HG03060 (cell line): ENCODE data around the gene DLD.
"Not testable (repeated sequence)": the region's sequence is repeated elsewhere in the genome, so short reads cannot be mapped to it uniquely, and the experiment has no call there.

Experiments used
- ATAC-seq: cut with Tn5 transposase; IDR thresholded peaks from one replicate; pipeline ENCODE4 v1.9.1; 2021; ENCODE audit warnings: low read depth, moderate number of reproducible peaks; ENCODE audit not compliant: unreplicated experiment

The DLD gene, protein sequence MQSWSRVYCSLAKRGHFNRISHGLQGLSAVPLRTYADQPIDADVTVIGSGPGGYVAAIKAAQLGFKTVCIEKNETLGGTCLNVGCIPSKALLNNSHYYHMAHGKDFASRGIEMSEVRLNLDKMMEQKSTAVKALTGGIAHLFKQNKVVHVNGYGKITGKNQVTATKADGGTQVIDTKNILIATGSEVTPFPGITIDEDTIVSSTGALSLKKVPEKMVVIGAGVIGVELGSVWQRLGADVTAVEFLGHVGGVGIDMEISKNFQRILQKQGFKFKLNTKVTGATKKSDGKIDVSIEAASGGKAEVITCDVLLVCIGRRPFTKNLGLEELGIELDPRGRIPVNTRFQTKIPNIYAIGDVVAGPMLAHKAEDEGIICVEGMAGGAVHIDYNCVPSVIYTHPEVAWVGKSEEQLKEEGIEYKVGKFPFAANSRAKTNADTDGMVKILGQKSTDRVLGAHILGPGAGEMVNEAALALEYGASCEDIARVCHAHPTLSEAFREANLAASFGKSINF

DNA sequence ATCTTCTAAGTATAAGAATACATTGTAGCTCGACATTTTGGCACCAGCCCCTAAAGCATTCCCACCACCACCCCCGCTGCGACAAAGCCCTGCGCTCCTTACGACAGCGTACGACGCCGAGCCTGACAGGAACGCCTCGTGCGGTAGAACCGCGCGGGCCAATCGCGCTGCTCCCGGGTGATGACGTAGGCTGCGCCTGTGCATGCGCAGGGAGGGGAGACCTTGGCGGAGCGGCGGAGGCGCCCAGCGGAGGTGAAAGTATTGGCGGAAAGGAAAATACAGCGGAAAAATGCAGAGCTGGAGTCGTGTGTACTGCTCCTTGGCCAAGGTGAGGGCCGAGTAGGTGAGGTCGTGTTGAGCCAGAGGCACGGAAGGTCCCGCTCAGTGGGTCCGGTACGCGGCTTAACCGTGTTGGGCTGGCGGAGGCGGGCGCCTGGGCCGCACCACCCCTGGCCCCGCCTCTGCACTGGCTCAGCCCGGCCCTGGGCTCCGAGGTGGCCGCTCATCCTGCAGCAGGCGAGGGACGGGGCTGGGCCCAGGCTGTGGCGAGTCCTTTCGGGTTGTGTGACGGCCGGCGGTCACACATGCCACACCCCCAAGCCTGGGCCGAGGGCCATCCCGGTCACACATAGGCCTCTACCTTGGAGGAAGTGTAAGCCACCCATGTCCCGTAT lies at the start of gene DLD:
Gene DLD (plus strand): TSS at position 222 of the 674 bp plus-strand sequence. CDS start 68 bp downstream, at position 290.
- ATAC-seq: peak; percentile 94

DNA sequence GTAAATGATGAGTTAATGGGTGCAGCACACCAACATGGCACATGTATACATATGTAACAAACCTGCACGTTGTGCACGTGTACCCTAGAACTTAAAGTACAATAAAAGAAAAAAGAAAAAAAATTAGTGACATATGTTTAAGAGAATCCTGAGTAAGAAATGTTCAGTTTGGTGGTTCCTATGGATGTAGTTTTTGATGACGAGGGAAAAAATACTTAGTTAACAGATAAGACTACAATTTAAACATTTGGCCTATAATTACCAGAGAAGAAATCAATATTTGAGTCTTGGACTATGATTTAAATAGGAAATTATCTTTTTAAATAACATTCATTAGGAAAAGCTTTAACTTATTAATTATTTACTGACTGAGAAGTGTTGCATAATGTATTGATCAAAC lies 48.8 kb upstream of the DLD start:
- ATAC-seq: no peak

GRCh38 chr7:107843184-107843583 lies 47.8 kb upstream of the DLD start:
- no peak for ATAC-seq

- no peak for ATAC-seq
These were observed 44.7 kb upstream of the DLD start for GRCh38 chr7:107846324-107846723.

- ATAC-seq: no peak
These were observed 43.7 kb upstream of the DLD start for GRCh38 chr7:107847168-107847835.

DNA sequence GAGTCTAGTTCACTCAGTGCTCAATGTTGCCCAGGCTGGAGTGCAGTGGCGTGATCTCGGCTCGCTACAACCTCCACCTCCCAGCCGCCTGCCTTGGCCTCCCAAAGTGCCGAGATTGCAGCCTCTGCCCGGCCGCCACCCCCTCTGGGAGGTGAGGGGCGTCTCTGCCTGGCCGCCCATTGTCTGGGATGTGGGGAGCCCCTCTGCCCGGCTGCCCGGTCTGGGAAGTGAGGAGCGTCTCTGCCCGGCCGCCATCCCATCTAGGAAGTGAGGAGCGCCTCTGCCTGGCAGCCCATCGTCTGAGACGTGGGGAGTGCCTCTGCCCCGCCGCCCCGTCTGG lies 43.2 kb upstream of the DLD start:
- not testable (repeated sequence) for ATAC-seq

GRCh38 chr7:107848211-107848610 lies 42.8 kb upstream of the DLD start:
- ATAC-seq: not testable (repeated sequence)

GRCh38 chr7:107850216-107850615 lies 40.8 kb upstream of the DLD start:
- ATAC-seq: no peak

GRCh38 chr7:107850643-107851042 lies 40.3 kb upstream of the DLD start:
- no peak for ATAC-seq

- ATAC-seq: no peak
These were observed 36.5 kb upstream of the DLD start for GRCh38 chr7:107854454-107854853.

GRCh38 chr7:107854989-107855388 lies 36.0 kb upstream of the DLD start:
- ATAC-seq: no peak

DNA sequence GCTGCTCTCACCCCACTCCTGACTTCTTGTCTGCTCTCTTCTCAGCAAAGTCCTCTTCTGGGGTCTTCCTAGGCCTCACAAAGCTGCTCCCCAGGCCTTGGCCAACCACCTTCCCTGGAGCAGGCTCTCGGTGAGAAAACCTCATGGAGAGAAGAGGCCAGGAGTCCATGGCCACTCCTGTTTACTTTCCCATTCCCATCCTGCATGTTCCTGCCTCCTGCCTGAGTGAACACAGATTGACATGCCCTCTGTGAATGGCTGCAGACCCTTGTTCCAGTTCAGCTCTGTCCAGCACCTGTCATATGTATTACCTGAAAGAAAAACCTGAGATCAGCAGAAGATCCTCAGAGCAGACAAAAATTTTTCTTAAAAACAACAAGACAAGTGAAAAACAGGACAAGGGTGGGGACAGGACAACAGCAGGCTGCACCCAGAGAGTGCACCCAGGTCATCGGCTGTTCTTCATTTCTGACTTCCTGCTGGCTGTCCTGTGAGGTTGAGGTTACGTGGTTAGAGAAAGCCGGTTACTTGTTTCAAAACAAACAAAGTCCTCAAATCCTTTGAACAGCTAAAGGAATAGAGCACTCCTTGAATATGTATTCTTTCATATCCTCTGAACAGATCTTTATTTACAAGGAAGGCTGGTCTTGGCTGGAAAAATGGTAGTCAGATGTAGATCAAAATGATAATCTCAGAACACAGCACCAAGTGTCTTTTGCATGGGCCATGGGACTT lies 34.0 kb upstream of the DLD start:
- no peak for ATAC-seq

- ATAC-seq: no peak
These were observed 33.5 kb upstream of the DLD start for GRCh38 chr7:107857541-107857912.

DNA sequence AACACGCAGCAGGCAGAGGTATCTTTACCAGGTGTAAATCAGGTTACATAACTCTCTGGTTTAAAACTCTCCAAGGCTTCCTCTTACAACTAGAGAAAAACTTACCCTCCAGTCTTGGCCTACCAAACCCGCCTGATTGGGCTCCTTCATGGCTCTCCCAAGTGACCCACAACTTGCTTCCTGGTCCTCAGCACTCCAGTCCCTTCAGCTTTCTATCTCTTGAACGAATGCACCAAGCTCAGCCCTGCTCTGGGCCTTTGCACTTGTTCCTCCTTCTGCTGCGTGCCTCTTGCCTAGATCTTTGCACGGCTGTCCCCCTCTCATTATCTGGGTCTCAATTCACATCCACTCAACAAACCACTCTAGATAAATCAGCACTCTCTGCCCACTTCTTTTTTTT lies 32.7 kb upstream of the DLD start:
- no peak for ATAC-seq

DNA sequence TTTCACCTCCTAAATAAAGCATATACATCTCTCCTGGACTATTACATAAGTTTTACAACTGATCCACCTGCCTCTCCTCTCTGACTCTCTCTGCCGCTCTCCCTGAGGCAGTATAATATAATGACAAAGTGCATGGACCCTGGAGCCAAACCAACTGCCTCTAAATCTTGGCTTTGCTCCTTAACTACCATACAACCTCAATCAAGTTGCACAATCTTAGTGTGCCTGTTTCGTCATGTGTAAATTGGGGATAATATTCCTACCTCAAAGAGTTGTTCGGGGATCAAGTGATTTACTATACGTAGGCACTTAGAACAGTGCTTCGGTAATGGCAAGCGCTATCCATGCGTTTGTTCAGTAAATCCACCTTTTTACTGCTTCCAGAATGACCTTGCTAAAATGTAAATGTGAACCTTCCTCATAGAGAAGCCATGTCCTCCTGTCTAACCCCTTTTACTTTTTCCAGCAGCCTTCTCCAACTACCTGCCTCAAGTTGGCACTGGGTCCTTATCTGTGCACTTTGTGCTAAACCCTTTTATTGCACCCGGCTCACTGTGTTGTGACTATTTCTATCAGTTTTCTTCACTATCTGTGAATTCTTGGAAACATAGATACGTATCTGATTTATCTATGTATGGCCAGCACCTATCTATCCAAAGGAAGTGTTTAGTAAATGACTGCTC lies 30.6 kb upstream of the DLD start:
- ATAC-seq: no peak

GRCh38 chr7:107860981-107861652 lies 29.9 kb upstream of the DLD start:
- ATAC-seq: no peak

DNA sequence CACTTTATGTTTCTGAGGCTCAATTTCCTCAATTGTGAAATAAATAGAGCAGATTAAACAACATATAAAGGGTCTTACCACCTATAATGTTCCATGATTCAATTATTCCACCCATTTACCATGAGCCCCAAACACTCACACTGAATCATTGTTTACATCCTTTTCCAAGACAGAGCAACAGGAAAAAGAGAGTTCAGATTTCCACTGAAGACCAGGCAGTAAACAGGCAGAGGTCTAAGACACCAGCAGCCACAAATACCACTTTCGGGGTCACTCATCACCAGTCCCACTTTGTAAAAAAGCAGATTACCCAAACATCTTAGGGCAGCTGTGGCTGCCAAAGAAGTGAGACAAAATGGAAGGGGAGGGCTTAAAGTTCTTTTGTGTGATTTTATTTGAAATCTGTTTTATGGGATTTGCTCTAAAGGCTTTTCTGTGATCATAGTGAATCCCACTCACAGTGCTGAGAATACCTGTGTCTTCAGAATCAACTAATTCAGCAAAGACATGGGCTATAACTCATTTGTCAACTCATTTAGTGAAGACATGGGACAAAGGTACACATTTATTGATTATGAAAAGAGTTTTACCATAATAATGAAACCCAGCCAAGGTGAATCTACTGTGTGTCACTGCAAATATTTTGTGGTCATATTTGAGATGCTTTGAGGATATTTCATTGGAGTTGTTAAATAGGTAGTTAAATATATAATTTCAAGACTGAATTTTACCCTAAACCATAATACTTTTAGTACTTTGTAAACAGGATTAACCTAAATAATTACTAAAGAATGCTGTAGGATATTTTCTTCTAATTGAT lies 24.8 kb upstream of the DLD start:
- ATAC-seq: no peak

DNA sequence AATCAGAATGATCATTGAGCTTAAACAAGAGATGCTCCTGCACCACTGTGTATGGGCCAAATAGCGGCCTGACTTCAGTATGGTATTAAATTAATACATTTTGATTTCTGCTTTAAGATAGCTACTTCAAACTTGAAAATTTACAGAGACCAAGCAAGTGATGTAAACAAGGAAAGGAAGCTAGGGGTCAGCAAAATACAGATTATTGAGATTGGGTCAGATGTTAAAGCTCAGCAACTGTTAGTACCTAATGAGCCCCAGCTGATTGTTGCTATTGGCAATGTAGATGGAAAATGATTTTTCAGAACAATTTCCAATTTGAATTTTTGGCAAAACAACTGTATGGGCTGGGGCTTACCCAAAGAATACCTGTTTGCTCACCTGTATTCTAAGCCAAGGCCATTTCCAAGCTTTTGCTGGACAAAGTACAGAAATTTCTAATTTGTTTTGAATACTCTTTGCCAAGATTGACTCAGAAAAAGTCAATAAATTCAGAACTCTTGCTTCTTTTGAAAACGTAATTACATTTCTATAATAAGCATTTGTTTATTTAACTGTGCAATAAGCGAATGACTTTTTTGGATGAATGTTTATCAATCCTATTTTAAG lies 23.0 kb upstream of the DLD start:
- no peak for ATAC-seq
